ENCODE measurements around the gene TMEM151A. TPM values are rescaled to one million over a fixed set of nuclear protein-coding genes. Genes with fewer than 3 reads are reported as not detected.
A peak's percentile ranks its signal among the peaks of the same experiment; 100 is the strongest.

Gene TMEM151A
- total and polyA plus RNA-seq, 7 donors, result 0.27 to 0.36 (median 0.36) TPM; not detected in 4

GRCh38 chr11:66328302-66329144 is 36.8 kb downstream of the TMEM151A start:
- Histone ChIP-seq H3K27ac (peak overlapping the region; percentile 1 to 81 (median 54)), H3K9me3 (no peaks in the 10 kb centered on the region), H3K36me3 (peaks cover 0 to 11% (median 0%) of the 10 kb centered on the region in 4 donors), H3K27me3 (no peaks in the 10 kb centered on the region), H3K4me1 (peaks cover 0 to 34% (median 31%) of the 10 kb centered on the region in 4 donors), H3K4me3 (no peak overlapping the region)
- peak; percentile 95 to 99 (median 98) for TF ChIP-seq CTCF (IDR thresholded peaks at IDR 0.05)
- no peak for TF ChIP-seq POLR2A (IDR thresholded peaks at IDR 0.05)
- peak in 1 of 4 donors; percentile 29 for TF ChIP-seq POLR2AphosphoS5 (IDR thresholded peaks at IDR 0.05)
- no peak for TF ChIP-seq EP300 (IDR thresholded peaks at IDR 0.05)
- DNase-seq, result peak; percentile 88
- intact Hi-C loops (cut with DNase I), result loop anchor here (1.0 to 5.0 kb wide), 2 partner anchors 16 to 59 kb away; no protein-coding TSS in a partner anchor
- WGBS, 2 donors, result 9 to 13% methylated on average over 19 of the region's 19 CpGs

GRCh38 chr11:66329165-66329673 is 37.5 kb downstream of the TMEM151A start:
- Histone ChIP-seq H3K4me1 (peaks cover 0 to 34% (median 31%) of the 10 kb centered on the region in 4 donors), H3K9me3 (no peaks in the 10 kb centered on the region), H3K36me3 (peaks cover 0 to 16% (median 0%) of the 10 kb centered on the region in 4 donors), H3K27me3 (no peaks in the 10 kb centered on the region), H3K27ac (no peak overlapping the region), H3K4me3 (no peak overlapping the region)
- 88 to 93% methylated on average over 3 of the region's 3 CpGs for WGBS, 2 donors
- DNase-seq, result no peak
- no peak for TF ChIP-seq POLR2A (IDR thresholded peaks at IDR 0.05)
- no peak for TF ChIP-seq EP300 (IDR thresholded peaks at IDR 0.05)
- TF ChIP-seq POLR2AphosphoS5 (IDR thresholded peaks at IDR 0.05), result no peak
- TF ChIP-seq CTCF (IDR thresholded peaks at IDR 0.05), result no peak
- intact Hi-C loops (cut with DNase I), result loop anchor here (5.0 kb wide), 1 partner anchor 58 kb away; no protein-coding TSS in a partner anchor

GRCh38 chr11:66330931-66331330 is 39.2 kb downstream of the TMEM151A start:
- peaks cover 0 to 16% (median 0%) of the 10 kb centered on the region in 4 donors for H3K36me3 ChIP-seq
- TF ChIP-seq POLR2A (IDR thresholded peaks at IDR 0.05), result no peak
- TF ChIP-seq POLR2AphosphoS5 (IDR thresholded peaks at IDR 0.05), result no peak
- no peak for TF ChIP-seq EP300 (IDR thresholded peaks at IDR 0.05)
- TF ChIP-seq CTCF (IDR thresholded peaks at IDR 0.05), result no peak
- peaks cover 0 to 46% (median 44%) of the 10 kb centered on the region in 4 donors for H3K4me1 ChIP-seq
- H3K4me3 ChIP-seq, result no peak overlapping the region
- H3K9me3 ChIP-seq, result no peaks in the 10 kb centered on the region
- no peak for DNase-seq
- intact Hi-C loops (cut with DNase I), result no loop called here
- no peaks in the 10 kb centered on the region for H3K27me3 ChIP-seq
- no peak overlapping the region for H3K27ac ChIP-seq
- 70% methylated on average over 10 of the region's 10 CpGs for WGBS, 2 donors

- TF ChIP-seq EP300 (IDR thresholded peaks at IDR 0.05) (no peak), POLR2A (IDR thresholded peaks at IDR 0.05) (no peak), POLR2AphosphoS5 (IDR thresholded peaks at IDR 0.05) (no peak), CTCF (IDR thresholded peaks at IDR 0.05) (no peak)
- Histone ChIP-seq H3K36me3 (peaks cover 0 to 16% (median 0%) of the 10 kb centered on the region in 4 donors), H3K27me3 (no peaks in the 10 kb centered on the region), H3K4me1 (peaks cover 0 to 46% (median 44%) of the 10 kb centered on the region in 4 donors), H3K4me3 (no peak overlapping the region), H3K27ac (no peak overlapping the region), H3K9me3 (no peaks in the 10 kb centered on the region)
- intact Hi-C loops (cut with DNase I), result no loop called here
- WGBS, 2 donors, result 93% methylated on average over 12 of the region's 12 CpGs
- peak; percentile 56 for DNase-seq
These were observed 40.1 kb downstream of the TMEM151A start for GRCh38 chr11:66331542-66332370.
